Left ventricle myocardium superior (tissue), 1 donor: ENCODE data around the gene PLA2G3. TPM values are rescaled to one million over a fixed set of nuclear protein-coding genes. Genes with fewer than 3 reads are reported as not detected.
A peak's percentile ranks its signal among the peaks of the same experiment; 100 is the strongest.

Experiments used
- ATAC-seq: fragments of 200-7000 bp; cut with Tn5 transposase; one replicate; pipeline ENCODE4 v1.9.1; 2020; ENCODE audit warnings: mild to moderate bottlenecking, moderate library complexity
- DNase-seq: peaks from one replicate; pipeline ENCODE4 v3.0.0-alpha.2; 2020
- intact Hi-C: fragments of 100-400 bp; cut with micrococcal nuclease; formaldehyde crosslinking; loops from one replicate; pipeline ENCODE4 v1.11.0; 2022
- microRNA-seq: library from miRNA; unstranded; fragments of <30 nt; microRNA quantifications from one replicate; pipeline ENCODE4 v1.2.0, GENCODE V29; 2020; ENCODE audit warnings: borderline number of aligned reads
- total RNA-seq: library from RNA; stranded (reverse); fragmentation: NEBNext Ultra II Directional; extraction: Animal tissue kit (Norgen Biotek cat#: 25700); gene quantifications from one replicate; pipeline ENCODE4 v1.2.1, GENCODE V29; 2021
- donor health status: DM: no; HTN: yes; CAD: no; lungs with severe emphysema.

Gene PLA2G3
- total RNA-seq, 1 donor from 2014 or later, result not detected

DNA sequence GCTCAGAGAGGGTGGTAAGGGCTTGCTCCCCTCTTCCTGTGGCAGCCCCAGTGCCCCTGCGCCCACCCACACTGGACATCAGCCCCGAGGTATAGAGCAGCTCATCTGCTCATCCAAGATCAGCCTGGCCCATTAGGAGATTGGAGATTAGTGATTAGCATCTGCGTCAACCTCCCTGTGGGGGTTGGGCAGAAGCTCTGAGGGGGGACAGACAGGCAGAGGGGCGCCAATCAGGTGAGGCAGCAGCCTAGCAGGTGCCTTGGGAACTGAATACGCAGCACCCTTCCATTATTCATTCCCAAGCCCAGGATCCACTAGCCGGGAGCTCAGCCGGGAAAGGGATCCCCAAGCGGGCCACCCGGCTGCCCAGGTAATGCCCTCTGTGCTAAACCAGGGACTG, 48.1 kb downstream of the PLA2G3 start:
- ATAC-seq (no peak), DNase-seq (no peak)
- intact Hi-C loops, result no loop called here

- intact Hi-C loops, result no loop called here
- DNase-seq, result no peak
- ATAC-seq, result no peak
These were observed 49.0 kb downstream of the PLA2G3 start for GRCh38 chr22:31091106-31091975.

- DNase-seq (no peak), ATAC-seq (no peak)
- intact Hi-C loops, result no loop called here
These were observed 49.9 kb downstream of the PLA2G3 start for GRCh38 chr22:31090217-31091085.

DNA sequence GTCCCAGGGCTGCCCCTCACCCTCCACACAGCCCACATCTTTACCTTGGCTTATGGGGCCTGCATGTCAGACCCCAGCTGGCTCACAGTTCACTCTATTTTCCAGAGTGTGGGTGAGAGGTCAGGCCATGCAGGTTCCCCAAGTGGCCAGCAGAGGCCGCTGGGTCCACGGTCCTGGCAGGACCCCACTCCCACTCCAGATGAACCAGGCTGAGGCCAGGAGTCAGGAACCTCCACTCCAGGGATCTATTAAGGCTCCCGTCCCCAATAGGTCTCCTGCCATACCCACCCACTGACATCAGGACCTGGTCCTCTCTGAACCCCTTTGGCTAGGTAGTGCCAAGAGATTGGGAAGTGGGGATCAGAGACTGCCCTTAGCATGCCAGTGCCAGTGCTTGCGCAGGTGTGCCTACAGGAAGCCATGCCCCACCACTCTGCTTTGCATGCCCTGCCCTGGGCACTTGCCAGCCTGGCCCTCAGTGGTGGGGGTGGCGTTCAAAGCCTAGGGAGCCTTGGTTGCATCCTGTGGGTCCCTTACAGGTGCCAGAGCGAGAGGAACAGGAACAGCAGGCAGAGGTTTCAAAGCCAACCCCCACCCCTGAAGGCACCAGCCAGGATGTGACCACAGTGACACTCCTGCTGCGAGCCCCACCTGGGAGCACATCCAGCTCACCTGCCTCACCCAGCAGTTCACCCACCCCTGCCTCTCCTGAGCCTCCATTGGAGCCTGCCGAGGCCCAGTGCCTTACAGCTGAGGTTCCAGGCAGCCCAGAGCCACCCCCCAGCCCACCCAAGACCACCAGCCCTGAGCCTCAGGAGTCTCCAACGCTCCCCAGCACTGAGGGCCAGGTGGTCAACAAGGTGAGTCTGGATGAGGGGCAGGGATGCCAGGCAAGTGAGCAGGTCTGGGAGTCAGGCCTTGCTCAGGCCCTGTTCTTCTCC, 50.9 kb downstream of the PLA2G3 start:
- intact Hi-C loops, result no loop called here
- DNase-seq (peak; percentile 80), ATAC-seq (peak; percentile 13)

DNA sequence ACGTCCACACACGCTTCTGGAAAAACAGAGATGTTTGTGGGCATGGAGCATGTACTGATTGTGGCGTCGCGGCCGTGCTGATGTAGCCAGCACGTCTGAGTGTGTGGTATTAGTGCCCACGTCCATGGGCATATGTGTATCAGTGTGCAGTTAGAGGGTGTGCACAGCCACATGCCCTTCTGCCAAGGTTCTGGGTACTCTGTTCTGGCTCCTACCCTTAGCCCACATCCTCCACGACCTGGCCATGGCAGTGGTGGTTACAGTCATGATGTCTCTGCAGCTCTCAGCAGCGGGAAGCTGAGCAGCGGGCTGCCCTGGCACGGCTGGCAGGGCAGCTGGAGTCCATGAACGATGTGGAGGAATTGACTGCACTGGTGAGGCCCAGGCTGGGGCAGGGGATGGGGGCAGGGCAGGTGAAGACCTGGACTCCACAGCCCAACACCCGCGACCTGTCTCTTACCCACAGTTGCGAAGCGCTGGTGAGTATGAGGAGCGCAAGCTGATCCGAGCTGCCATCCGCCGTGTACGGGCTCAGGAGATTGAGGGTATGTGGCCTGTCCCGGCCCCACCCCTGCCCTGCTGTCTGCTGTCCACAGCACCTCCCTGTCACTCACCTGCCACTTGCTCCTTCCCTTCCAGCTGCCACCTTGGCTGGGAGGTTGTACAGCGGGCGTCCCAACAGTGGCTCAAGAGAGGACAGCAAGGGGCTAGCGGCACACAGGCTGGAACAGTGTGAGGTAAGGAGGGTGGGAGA, 51.9 kb downstream of the PLA2G3 start:
- intact Hi-C loops, result no loop called here
- DNase-seq, result no peak
- no peak for ATAC-seq

- ATAC-seq, result no peak
- DNase-seq, result no peak
- intact Hi-C loops, result no loop called here
These were observed 52.5 kb downstream of the PLA2G3 start for GRCh38 chr22:31087744-31088215.

DNA sequence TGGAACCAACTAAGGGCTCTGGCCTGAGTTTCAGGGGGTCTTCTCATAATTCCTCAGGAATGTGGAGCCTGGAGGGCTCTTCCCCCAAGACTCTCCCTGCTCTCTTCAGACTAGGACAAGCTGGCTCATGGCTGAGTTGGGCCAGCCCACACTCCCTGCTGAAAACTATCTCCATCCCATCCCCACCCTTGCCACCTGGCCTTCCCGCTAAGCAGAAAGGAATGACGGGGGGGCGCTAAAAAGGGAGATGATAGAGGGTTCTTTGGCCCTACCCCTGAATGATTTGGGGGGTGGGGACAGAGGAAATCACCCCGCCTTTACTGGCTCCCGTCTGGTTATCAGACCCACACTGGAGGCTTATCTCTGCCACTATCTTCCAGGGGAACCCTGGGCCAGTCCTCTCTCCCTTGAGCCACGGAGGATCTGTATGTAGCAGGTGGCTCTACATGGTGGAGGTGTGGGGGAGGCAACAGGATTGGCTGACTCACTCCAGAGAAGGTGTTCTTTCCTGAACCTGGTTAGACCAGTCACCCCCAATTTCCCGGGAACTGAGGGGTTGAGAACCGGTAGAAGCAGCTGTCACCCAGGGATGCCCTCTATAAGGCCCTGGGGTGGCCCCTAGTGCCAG, 53.5 kb downstream of the PLA2G3 start:
- DNase-seq (no peak), ATAC-seq (no peak)
- intact Hi-C loops, result no loop called here

GRCh38 chr22:31085928-31086327, 54.4 kb downstream of the PLA2G3 start:
- DNase-seq, result no peak
- no peak for ATAC-seq
- intact Hi-C loops, result no loop called here

- intact Hi-C loops, result no loop called here
- peak; percentile 62 for DNase-seq
- ATAC-seq, result peak; percentile 4
These were observed 54.8 kb downstream of the PLA2G3 start for GRCh38 chr22:31085493-31085824.

GRCh38 chr22:31084811-31085492, 55.4 kb downstream of the PLA2G3 start:
- intact Hi-C loops, result loop anchor here (5.0 kb wide), 1 partner anchor 138 kb away; no protein-coding TSS in a partner anchor
- peak; percentile 95 for DNase-seq
- ATAC-seq, result peak; percentile 80

Small RNA genes within 50 kb of the gene (microRNA-seq; reads per million reads assigned to microRNA genes)
- not detected for gene MIR3928

Other genes with a start within 250 kb of the PLA2G3 start
- gene MORC2, start 171.7 kb downstream of the PLA2G3 start, total RNA-seq, result 18.8 TPM
- 32.7 TPM for gene TUG1, start 171.2 kb downstream of the PLA2G3 start, total RNA-seq
- 278 TPM for gene SMTN, start 59.2 kb downstream of the PLA2G3 start, total RNA-seq
- 32.9 TPM for gene SELENOM, start 32.9 kb downstream of the PLA2G3 start, total RNA-seq
- 15.7 TPM for gene INPP5J, start 17.5 kb downstream of the PLA2G3 start, total RNA-seq
- gene RNF185, start 19.7 kb upstream of the PLA2G3 start, total RNA-seq, result 21.4 TPM
- gene LIMK2, start 71.8 kb upstream of the PLA2G3 start, total RNA-seq, result 8.6 TPM
- gene PIK3IP1, start 152.0 kb upstream of the PLA2G3 start, total RNA-seq, result 15.3 TPM
- gene PATZ1, start 205.8 kb upstream of the PLA2G3 start, total RNA-seq, result 11.5 TPM